CD14-positive monocyte (primary cell): Measurements from ENCODE around the gene ZFPM1. TPM values are rescaled to one million over a fixed set of nuclear protein-coding genes. Genes with fewer than 3 reads are reported as not detected.

ENCODE experiments used
- DNase-seq, 3 donors: peaks; one replicate each; pipeline ENCODE4 v3.0.0-alpha.2; 2011 to 2022
- H2AFZ ChIP-seq: 2 replicates; pipeline ENCODE4 v1.6.0; 2012; ENCODE audit warnings: mild to moderate bottlenecking, low read depth, low read length, inconsistent platforms; ENCODE audit not compliant: insufficient read depth, poor library complexity, severe bottlenecking
- H3K27ac ChIP-seq, 2 donors: 1 replicate in 1 of 2; 2 replicates in 1 of 2; pipeline ENCODE4 v1.5.1; 2012 to 2013; ENCODE audit warnings: low read length in 2 of 2, control low read depth in 1 of 2, inconsistent platforms in 1 of 2, low read depth in 1 of 2, mild to moderate bottlenecking in 1 of 2
- H3K27me3 ChIP-seq, 2 donors: one replicate each; pipeline versions ENCODE4 v1.6.0 to v1.6.1; 2011 to 2013; ENCODE audit warnings: low read length in 2 of 2; ENCODE audit not compliant: control insufficient read depth in 2 of 2, insufficient read depth in 2 of 2
- H3K36me3 ChIP-seq, 2 donors: replicated peaks in 1 of 2; 1 replicate in 1 of 2; 2 replicates in 1 of 2; pipeline versions ENCODE4 v1.5.1 to v1.6.1; 2012 to 2013; ENCODE audit warnings: low read length in 2 of 2, control low read depth in 1 of 2, inconsistent platforms in 1 of 2, mild to moderate bottlenecking in 1 of 2; ENCODE audit not compliant: insufficient read depth in 2 of 2, control insufficient read depth in 1 of 2
- H3K4me1 ChIP-seq, 2 donors: 1 replicate in 1 of 2; 2 replicates in 1 of 2; pipeline versions ENCODE4 v1.5.1 to v1.6.1; 2012 to 2013; ENCODE audit warnings: low read length in 2 of 2, control low read depth in 1 of 2, inconsistent platforms in 1 of 2, mild to moderate bottlenecking in 1 of 2, moderate library complexity in 1 of 2; ENCODE audit not compliant: insufficient read depth in 2 of 2, control insufficient read depth in 1 of 2
- H3K4me2 ChIP-seq: replicated peaks from 2 replicates; pipeline ENCODE3; 2012; ENCODE audit warnings: low read length, moderate library complexity, mild to moderate bottlenecking; ENCODE audit not compliant: poor library complexity, severe bottlenecking; ENCODE audit errors: extremely low read depth
- H3K4me3 ChIP-seq, 3 experiments: fragments of 200-600 bp in 1 of 3; sonication (generic) in 1 of 3; replicated peaks in 1 of 3; 1 replicate in 2 of 3; 2 replicates in 1 of 3; pipeline ENCODE4 v1.5.1; 2011 to 2013; ENCODE audit warnings: low read length in 3 of 3, mild to moderate bottlenecking in 3 of 3, control low read depth in 2 of 3, low read depth in 2 of 3, inconsistent platforms in 1 of 3, moderate library complexity in 1 of 3
- H3K79me2 ChIP-seq: 2 replicates; pipeline ENCODE4 v1.6.0; 2012; ENCODE audit warnings: mild to moderate bottlenecking, control low read depth, inconsistent platforms, low read length, moderate library complexity; ENCODE audit not compliant: insufficient read depth
- H3K9ac ChIP-seq: 2 replicates; pipeline ENCODE4 v1.6.0; 2017; ENCODE audit warnings: low read length, mild to moderate bottlenecking; ENCODE audit not compliant: insufficient read depth, poor library complexity, severe bottlenecking
- H3K9me3 ChIP-seq, 2 donors: replicated peaks in 1 of 2; 1 replicate in 1 of 2; 2 replicates in 1 of 2; pipeline versions ENCODE4 v1.5.1 to v1.6.1; 2012 to 2013; ENCODE audit warnings: low read length in 2 of 2, control low read depth in 1 of 2; ENCODE audit not compliant: control insufficient read depth in 1 of 2, insufficient read depth in 1 of 2
- H4K20me1 ChIP-seq: 2 replicates; pipeline ENCODE4 v1.6.0; 2012; ENCODE audit warnings: mild to moderate bottlenecking, low read length, control low read depth, moderate library complexity; ENCODE audit not compliant: insufficient read depth
- H3K27ac Mint-ChIP-seq, 7 donors: one replicate each; pipeline ENCODE4 v1.8.0; 2020; ENCODE audit warnings: mild to moderate bottlenecking in 7 of 7, mixed read lengths in 7 of 7, moderate library complexity in 6 of 7, inconsistent platforms in 2 of 7
- H3K27me3 Mint-ChIP-seq, 3 donors: one replicate each; pipeline ENCODE4 v1.8.0; 2021 to 2022; ENCODE audit warnings: low read depth in 3 of 3, mild to moderate bottlenecking in 3 of 3, mixed read lengths in 3 of 3, moderate library complexity in 3 of 3, inconsistent platforms in 1 of 3
- H3K36me3 Mint-ChIP-seq, 2 donors: one replicate each; pipeline ENCODE4 v1.8.0; 2020; ENCODE audit warnings: mixed read lengths in 2 of 2, inconsistent platforms in 1 of 2, mild to moderate bottlenecking in 1 of 2
- H3K4me1 Mint-ChIP-seq: one replicate; pipeline ENCODE4 v1.8.0; 2020; ENCODE audit warnings: mild to moderate bottlenecking, mixed read lengths
- H3K4me3 Mint-ChIP-seq, 2 donors: one replicate each; pipeline ENCODE4 v1.8.0; 2020; ENCODE audit warnings: mild to moderate bottlenecking in 2 of 2, mixed read lengths in 2 of 2, moderate library complexity in 1 of 2
- H3K9me3 Mint-ChIP-seq, 7 donors: one replicate each; pipeline ENCODE4 v1.8.0; 2020 to 2022; ENCODE audit warnings: mixed read lengths in 7 of 7, mild to moderate bottlenecking in 6 of 7, moderate library complexity in 6 of 7, inconsistent platforms in 2 of 7
- WGBS: methylation state at CpG from one replicate; pipeline ENCODE4 v1.1.5; 2013; ENCODE audit warnings: missing lambda C conversion rate; ENCODE audit not compliant: insufficient coverage; 5-methylcytosine and 5-hydroxymethylcytosine counted together
- intact Hi-C, 2 donors: fragments of 100-400 bp; cut with micrococcal nuclease; formaldehyde crosslinking; loops; one replicate each; pipeline versions ENCODE4 v1.15.0 to v1.15.1; 2023
- polyA plus RNA-seq, 3 donors: library from polyadenylated mRNA; depleted of rRNA in 1 of 3; unstranded in 2 of 3; stranded (reverse) in 1 of 3; fragments of 300-500 nt in 2 of 3; fragments of >200 nt in 1 of 3; fragmentation: Illumina TruSeq in 2 of 3; gene quantifications; 1 replicate in 2 of 3; 2 replicates in 1 of 3; pipeline ENCODE4 v1.2.3, GENCODE V29; 2012 to 2021
- TF ChIP-seq, protein P1 (sequence below): fragments of 200-600 bp; IDR thresholded peaks from one replicate; pipeline ENCODE4 v1.8.0; 2022; ENCODE audit warnings: antibody characterized with exemption, mild to moderate bottlenecking

ZFPM1 gene
- polyA plus RNA-seq, 3 donors: 0.04 to 0.19 (median 0.12) TPM

DNA sequence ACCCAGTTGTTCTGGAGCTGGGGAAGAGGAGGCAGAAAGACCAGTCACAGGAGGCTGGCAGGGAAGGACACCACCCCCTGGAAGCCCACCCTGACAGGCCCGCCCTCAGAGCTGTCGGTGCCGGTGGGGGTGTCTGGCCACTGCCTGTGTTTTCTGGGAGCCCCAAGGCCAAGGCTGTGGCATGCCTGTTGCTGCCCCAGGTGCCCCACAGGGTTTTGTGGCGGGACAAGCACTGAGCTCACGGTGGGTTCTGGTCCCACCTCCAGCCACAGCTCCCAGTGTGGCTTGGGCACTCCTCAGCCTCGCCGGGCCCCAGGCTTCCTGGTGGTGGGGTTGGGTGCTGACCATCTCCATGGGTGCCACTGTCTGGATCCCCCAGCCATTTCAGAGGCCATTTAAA is 58.0 kb downstream of the ZFPM1 start:
- TF ChIP-seq, protein P1, sequence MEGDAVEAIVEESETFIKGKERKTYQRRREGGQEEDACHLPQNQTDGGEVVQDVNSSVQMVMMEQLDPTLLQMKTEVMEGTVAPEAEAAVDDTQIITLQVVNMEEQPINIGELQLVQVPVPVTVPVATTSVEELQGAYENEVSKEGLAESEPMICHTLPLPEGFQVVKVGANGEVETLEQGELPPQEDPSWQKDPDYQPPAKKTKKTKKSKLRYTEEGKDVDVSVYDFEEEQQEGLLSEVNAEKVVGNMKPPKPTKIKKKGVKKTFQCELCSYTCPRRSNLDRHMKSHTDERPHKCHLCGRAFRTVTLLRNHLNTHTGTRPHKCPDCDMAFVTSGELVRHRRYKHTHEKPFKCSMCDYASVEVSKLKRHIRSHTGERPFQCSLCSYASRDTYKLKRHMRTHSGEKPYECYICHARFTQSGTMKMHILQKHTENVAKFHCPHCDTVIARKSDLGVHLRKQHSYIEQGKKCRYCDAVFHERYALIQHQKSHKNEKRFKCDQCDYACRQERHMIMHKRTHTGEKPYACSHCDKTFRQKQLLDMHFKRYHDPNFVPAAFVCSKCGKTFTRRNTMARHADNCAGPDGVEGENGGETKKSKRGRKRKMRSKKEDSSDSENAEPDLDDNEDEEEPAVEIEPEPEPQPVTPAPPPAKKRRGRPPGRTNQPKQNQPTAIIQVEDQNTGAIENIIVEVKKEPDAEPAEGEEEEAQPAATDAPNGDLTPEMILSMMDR: no peak
- Histone ChIP-seq H3K27ac (no peak overlapping the region), H3K79me2 (no peaks in the 10 kb centered on the region), H3K4me3 (no peak overlapping the region), H4K20me1 (no peaks in the 10 kb centered on the region), H3K9me3 (no peaks in the 10 kb centered on the region), H3K4me2 (no peak overlapping the region), H3K9ac (no peak overlapping the region), H2AFZ (no peak overlapping the region), H3K27me3 (no peaks in the 10 kb centered on the region), H3K4me1 (no peaks in the 10 kb centered on the region), H3K36me3 (no peaks in the 10 kb centered on the region)
- Mint-ChIP-seq H3K4me3 (no peak overlapping the region), H3K27me3 (peaks cover 1 to 2% (median 1%) of the 10 kb centered on the region in 3 donors), H3K27ac (no peak overlapping the region), H3K4me1 (no peaks in the 10 kb centered on the region), H3K36me3 (no peaks in the 10 kb centered on the region), H3K9me3 (no peaks in the 10 kb centered on the region)
- intact Hi-C loops: no loop called here
- DNase-seq: no peak
- 100% methylated on average over 4 of the region's 7 CpGs for WGBS

DNA sequence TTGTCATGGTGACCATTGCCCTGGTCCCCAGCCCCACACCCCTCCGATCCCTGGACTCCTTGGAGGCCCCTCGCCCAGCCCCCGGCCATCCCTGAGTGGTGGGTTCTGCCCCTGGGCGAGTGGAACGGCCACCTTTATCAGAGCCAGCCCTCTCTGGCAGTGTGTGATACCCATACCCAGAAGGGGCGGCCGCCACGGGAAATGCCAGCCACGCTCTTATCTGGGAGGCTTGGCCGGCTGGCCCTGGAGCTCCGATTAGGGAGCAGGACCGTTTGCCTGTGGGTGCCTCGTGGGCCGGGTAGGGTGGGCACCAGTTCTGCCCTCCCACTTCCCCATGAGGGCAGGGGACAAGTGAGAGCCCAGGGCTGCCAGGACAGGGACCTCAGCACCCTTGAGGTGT is 58.8 kb downstream of the ZFPM1 start:
- Histone ChIP-seq H3K36me3 (no peaks in the 10 kb centered on the region), H3K4me2 (no peak overlapping the region), H3K27me3 (no peaks in the 10 kb centered on the region), H3K4me3 (no peak overlapping the region), H3K9ac (no peak overlapping the region), H3K9me3 (no peaks in the 10 kb centered on the region), H3K79me2 (no peaks in the 10 kb centered on the region), H3K27ac (no peak overlapping the region), H3K4me1 (no peaks in the 10 kb centered on the region), H2AFZ (no peak overlapping the region), H4K20me1 (no peaks in the 10 kb centered on the region)
- no peak overlapping the region for H3K4me3 Mint-ChIP-seq
- no peaks in the 10 kb centered on the region for H3K9me3 Mint-ChIP-seq
- TF ChIP-seq, protein P1: no peak
- no peaks in the 10 kb centered on the region for H3K36me3 Mint-ChIP-seq
- no peak for DNase-seq
- WGBS: 92% methylated on average over 10 of the region's 14 CpGs
- intact Hi-C loops: no loop called here
- no peaks in the 10 kb centered on the region for H3K4me1 Mint-ChIP-seq
- H3K27me3 Mint-ChIP-seq: peaks cover 1 to 2% (median 1%) of the 10 kb centered on the region in 3 donors
- no peak overlapping the region for H3K27ac Mint-ChIP-seq
